Fibroblast of skin of left quadriceps (primary cell): ENCODE measurements around the gene HIPK2.

Experiments used
- DNase-seq, 2 experiments: peaks; one replicate each; pipeline ENCODE4 v3.0.0-alpha.2; 2013; ENCODE audit warnings: low read depth in 2 of 2

Gene HIPK2

GRCh38 chr7:139651308-139651707, 126.5 kb downstream of the HIPK2 start:
- DNase-seq, result no peak

DNA sequence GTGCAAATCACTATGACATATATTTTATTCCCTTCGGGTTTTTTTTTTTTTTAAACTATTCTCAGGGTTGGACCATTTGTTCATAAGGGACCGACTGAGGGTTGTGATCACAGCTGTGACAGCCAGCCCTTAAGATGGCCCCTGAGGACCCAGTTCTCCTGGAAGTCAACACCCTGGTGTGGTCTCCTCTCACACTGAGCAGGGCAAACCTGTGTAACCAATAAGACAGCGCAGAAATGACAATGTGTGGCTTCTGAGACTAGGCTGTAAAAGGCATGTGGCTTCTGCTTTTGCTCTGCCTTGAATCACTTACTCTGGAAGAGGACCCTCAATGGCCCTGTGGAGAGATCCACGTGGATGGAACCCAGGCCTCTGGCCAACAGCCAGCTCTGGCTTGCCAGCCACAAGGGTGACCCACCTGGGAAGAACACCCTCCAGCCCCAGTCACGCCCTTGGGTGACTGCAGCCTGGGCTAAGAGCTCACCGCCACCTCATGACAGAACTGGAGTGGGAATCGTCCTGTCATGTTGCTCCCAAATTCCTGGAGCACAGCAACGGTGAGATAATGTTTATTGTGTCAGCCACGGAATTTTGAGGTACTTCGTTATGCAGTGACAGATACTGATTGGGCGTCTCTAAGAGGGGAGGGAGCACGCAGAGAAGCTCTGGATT, 127.2 kb downstream of the HIPK2 start:
- no peak for DNase-seq

- DNase-seq, result no peak
These were observed 128.8 kb downstream of the HIPK2 start for GRCh38 chr7:139648941-139649425.

DNA sequence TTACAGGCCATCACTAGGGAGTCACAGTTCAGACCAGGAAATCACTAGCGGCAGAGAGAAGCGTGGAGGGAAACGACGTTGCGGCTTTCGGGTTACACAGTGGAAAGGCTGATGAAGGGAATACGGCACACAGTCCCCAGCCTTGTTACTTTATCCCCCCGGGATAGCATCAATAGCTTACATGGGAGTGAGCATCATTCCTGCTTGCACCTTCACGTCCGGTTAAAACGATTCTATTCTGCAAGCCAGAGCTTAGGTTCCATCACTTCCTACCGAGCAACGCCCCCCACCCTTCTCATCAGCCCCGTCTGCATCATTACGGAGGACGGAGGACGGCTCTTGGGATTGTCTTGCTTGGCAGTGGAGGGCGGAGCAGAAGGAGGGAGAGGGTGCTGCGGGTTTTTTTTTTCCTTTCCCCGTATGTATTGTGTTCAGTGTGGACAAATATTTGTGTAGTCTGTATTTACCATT, 129.4 kb downstream of the HIPK2 start:
- no peak for DNase-seq

DNA sequence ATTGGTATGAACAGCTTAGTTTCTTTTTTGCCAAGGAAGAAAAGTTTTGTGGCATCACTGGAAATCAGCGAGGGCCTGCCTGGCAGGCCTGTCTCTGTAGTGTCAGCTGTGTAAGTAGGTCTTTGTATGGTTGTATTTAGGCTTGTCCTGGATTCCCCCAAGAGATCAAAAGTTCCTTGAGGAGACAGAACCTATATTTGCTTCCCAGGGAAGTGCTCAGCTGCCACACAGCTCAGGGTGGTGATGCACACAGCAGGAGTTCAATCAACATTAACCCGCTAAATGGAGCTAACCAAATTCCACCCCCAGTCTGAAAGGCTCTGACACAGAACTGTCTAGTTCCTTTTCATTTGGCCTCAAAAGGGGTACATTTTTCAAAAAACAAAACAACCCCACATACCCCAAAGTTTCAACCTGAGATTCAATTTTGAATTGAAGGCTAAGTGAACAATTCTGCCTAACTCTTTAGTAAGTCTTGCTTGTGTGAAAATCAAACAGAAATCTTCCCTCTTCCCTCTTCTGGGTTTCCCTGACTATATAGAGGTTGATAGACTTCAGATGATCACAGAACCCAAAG, 129.9 kb downstream of the HIPK2 start:
- DNase-seq, result no peak

- DNase-seq, result no peak
These were observed 130.7 kb downstream of the HIPK2 start for GRCh38 chr7:139647085-139647484.

DNA sequence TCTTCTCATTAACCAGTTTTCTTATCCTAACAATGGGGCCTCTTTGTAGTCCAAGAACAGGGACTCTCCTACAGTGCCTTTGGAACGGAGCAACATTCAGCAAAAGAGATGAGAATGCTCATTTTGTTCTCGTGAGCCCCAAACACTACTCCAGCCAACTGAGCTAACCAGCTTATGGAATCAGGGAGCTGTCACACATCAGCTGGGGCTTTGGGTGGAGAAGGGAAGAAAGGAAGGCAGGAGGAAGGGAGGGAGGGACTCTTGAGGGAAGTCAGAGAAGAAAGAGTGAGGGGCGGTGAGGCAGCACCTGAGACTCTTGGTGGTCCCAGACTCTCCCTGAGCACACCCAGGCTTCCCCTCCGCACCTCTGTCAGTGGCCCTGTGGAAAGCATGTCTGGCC, 131.2 kb downstream of the HIPK2 start:
- DNase-seq, result no peak

GRCh38 chr7:139645572-139646523, 131.9 kb downstream of the HIPK2 start:
- DNase-seq, result peak; percentile 47 to 56

GRCh38 chr7:139643951-139644585, 133.7 kb downstream of the HIPK2 start:
- no peak for DNase-seq

DNA sequence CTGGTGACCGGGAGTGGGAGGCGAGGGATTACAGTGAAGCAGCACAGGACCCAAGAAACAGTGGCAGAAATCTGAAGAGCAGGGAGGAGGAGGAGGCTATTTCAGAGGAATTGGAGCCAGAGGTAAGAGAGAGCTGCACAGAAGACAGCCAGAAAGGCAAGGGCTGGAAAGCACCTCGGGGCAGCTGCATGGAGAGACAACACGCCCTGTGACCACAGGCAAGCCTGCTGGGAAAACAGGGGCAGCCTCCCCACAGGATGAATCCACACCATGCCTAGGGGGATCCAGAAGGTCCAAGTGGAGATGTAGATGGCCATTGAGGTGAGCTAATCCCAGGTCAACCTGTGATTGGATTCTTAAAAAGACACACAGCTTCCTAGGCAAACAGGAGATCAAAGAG, 135.5 kb downstream of the HIPK2 start:
- DNase-seq, result no peak

- DNase-seq, result no peak
These were observed 136.3 kb downstream of the HIPK2 start for GRCh38 chr7:139641337-139641992.

DNA sequence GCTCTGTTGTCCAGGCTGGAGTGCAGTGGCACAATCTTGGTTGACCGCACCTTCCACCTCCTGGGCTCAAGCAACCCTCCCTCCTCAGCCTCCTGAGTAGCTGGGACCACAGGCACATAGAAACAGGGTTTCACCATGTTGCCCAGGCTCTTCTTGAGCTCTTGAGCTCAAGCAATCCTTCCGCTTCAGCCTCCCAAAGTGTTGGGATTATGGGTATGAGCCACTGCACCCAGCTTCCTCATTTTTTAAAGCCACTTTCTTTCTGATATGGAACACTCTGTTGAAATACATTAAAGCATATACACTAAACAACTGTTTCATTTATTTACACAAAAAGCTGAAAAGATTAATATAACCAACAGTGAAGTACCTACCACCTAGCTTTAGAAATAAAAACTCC, 137.1 kb downstream of the HIPK2 start:
- no peak for DNase-seq

DNA sequence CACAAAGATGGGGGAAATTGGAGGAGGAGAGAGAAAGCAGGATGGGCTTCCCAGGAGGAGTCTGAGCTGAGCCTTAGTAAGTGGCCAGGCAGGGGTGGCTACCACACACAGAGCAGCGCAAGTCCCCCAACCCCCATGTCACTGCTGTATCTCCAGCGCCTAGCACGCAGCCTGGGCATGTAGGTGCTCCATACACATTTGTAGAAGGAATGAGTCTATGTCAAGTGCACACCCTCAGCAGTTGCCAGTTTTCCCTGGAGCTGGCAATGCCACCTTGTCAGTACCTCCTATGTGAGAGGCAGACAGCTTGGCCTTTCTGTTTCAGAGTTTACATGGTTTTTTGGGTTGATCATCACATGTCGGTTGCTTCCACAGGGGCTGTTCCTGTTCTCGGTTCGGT, 138.2 kb downstream of the HIPK2 start:
- DNase-seq, result no peak

- no peak for DNase-seq
These were observed 142.1 kb downstream of the HIPK2 start for GRCh38 chr7:139635526-139636302.

- no peak for DNase-seq
These were observed 143.7 kb downstream of the HIPK2 start for GRCh38 chr7:139634087-139634486.

- no peak for DNase-seq
These were observed 146.2 kb downstream of the HIPK2 start for GRCh38 chr7:139631520-139632031.

DNA sequence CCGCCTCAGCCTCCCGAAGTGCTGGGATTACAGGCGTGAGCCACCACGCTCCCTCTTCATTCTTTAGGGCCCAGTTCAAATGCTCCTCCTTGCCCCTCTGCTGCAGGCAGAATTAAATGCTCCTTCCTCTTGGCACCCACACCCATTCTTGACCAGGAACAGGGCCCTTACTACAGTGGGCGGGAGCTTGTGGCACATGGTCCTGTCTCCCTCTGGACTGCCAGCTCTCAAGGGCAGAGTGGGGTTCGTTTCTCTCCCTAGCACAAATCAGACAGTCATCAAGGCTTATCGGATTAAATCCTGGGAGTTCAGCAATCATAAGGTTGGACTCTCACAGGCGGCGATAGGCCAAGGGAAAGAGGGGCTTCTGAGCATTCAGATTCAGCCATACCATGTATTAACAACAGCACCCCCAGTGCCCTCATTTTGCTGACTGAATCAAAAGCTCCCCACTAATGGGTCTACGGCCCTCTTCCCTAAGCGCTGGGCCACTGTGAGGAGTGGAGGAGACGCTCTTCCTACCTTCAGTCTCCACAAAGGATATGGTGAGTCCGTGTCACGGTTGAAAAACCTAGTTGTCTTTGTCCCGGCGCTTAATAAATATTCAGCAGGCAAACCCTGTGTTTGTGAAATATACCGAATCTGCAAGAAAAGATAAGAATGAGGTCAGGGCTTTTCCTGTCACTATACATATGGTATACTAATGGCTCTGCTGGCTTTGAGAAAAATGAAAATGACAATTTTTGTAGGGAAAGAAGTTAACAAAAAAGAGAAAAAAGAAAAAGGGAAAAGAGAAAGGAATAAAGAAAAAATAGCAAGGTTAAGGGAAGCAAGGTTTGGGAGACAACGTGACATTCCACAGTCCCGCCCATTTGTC, 146.9 kb downstream of the HIPK2 start:
- DNase-seq, result no peak

GRCh38 chr7:139629392-139630082, 148.3 kb downstream of the HIPK2 start:
- DNase-seq, result no peak

DNA sequence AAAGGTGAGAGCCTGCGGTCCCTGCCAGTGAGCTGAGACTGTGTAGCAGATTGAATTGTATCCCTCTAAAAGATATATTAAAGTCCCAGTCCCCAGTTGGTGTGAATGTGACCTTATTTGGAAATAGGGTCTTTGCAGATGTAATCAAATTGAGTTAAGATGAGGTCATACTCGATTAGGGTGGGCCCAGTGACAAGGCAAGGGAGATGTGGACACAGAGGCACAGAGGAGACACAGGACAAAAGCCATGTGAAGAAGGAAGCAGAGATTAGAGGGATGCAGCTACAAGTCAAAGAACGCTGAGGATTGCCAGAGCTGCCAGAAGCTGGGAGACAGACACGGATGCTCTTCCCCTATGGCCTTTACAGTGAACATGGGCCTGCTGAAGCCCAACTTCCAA, 150.0 kb downstream of the HIPK2 start:
- DNase-seq, result no peak
